ENCODE results near the gene CSAD.
A peak's percentile ranks its signal among the peaks of the same experiment; 100 is the strongest.

Gene CSAD, protein sequence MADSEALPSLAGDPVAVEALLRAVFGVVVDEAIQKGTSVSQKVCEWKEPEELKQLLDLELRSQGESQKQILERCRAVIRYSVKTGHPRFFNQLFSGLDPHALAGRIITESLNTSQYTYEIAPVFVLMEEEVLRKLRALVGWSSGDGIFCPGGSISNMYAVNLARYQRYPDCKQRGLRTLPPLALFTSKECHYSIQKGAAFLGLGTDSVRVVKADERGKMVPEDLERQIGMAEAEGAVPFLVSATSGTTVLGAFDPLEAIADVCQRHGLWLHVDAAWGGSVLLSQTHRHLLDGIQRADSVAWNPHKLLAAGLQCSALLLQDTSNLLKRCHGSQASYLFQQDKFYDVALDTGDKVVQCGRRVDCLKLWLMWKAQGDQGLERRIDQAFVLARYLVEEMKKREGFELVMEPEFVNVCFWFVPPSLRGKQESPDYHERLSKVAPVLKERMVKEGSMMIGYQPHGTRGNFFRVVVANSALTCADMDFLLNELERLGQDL

DNA sequence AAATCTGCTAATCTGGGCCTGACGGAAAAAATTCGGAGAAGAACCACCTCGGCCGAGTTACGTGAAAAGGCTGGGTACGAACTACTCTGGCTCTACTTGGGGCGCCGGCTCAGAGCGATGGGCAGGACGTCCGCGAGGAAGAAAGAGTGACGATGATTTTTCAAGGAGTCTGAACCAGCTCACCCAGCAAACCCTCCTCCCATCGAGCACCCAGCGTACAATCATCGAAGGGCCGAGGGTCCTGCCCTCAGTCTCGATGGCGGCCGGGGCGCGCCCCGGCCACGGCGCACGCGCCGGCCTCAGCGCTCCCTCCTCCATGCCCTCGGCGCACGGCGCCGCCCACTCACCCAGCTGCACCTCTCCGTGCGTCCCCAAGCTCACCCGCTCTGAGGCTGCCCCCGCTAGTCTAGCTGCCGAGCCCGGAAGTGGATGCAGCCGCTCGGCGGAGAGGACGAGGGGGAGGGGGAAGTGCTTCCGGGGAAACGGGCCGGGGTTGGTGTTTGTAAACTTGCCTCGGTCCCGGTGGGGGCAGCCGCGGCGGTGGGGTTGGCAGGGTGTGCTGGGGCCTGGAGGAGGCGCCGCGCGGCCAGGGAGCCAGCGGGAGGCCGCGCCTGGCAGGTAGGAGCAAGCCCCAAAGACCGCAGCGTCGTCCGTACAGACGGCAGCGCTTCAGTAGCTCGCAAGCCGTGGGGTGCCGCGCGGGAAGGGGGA is at the start of gene CSAD, which contains the start of gene ZNF740:
CSAD (minus strand) TSS at position 706 of the 711 bp plus-strand sequence. CDS start 7,455 bp downstream, outside the sequence.
ZNF740 (plus strand) TSS at position 503 of the 711 bp plus-strand sequence. CDS start 1,262 bp downstream, outside the sequence.
- Histone ChIP-seq H3K4me2 (ENCODE audit: low read depth, low read length) (peak within 1 kb of the TSS; percentile 97), H3K9ac (ENCODE audit: low read length) (peak within 1 kb of the TSS; percentile 70), H3K27ac (ENCODE audit: low read length) (peak within 1 kb of the TSS; percentile 73)

DNA sequence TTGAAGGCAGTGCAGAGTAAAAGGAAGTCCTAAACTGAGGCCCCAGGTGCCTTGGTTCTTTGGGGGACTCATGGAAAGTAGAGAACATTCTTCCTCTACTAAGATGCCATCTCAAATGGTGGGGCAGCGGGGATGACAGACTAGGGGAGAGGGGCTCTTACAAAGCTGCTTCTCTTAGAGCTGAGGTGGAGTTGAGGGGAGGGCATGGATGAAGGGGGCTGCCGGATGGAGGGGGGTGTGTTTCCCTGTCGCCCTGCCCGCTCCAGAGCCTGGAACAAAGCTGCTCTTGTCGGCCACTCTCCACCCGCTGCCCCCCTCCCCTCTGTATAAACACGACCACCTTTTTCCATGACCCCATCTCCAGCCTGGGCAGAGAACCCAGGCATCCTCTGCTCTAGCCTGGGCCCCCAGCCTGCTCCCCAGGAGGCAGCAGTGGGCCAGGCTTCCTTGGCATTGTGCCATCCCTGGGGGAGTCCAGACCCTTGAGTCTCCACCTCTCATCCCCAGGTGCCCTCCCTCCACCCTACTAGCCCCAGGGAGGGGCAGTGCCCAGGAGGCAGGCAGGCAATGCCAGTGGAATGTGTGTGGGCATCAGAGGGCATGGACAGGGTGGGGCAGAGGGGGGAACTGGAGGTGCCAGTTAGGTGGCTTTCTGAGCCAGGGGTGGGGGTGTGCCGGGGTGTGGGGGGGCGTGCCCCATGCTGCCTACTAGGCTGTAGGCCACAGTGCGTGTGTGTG is 49.6 kb upstream of the CSAD start:
- Histone ChIP-seq H3K9me2 (replicated peaks; ENCODE audit: insufficient read depth, low read length) (no peaks in the 10 kb centered on the region), H3F3A (ENCODE audit: insufficient read depth, low read length) (peaks cover 11% of the 10 kb centered on the region), H3K79me2 (ENCODE audit: low read length) (peaks cover 7% of the 10 kb centered on the region), H3K9me3 (replicated peaks; ENCODE audit: insufficient read depth, low read length) (no peaks in the 10 kb centered on the region), H3K4me2 (ENCODE audit: low read depth, low read length) (no peak overlapping the region), H4K20me1 (ENCODE audit: insufficient read depth, low read length) (no peaks in the 10 kb centered on the region), H3K36me3 (replicated peaks; ENCODE audit: insufficient read depth, low read length) (no peaks in the 10 kb centered on the region), H3K9ac (ENCODE audit: low read length) (no peak overlapping the region), H3K4me1 (ENCODE audit: low read length) (peaks cover 12% of the 10 kb centered on the region), H3K27ac (ENCODE audit: low read length) (no peak overlapping the region), H3K27me3 (replicated peaks; ENCODE audit: insufficient read depth, low read length) (no peaks in the 10 kb centered on the region), H3K4me3 (ENCODE audit: low read length) (no peak overlapping the region), H2AFZ (ENCODE audit: low read length) (no peak overlapping the region)
- TF ChIP-seq EZH2 (optimal IDR thresholded peaks at IDR 0.05; ENCODE audit: low read depth, low read length) (no peak), EZH2phosphoT487 (IDR thresholded peaks at IDR 0.05; ENCODE audit: low read length) (no peak)
- TF ChIP-seq, protein P1, sequence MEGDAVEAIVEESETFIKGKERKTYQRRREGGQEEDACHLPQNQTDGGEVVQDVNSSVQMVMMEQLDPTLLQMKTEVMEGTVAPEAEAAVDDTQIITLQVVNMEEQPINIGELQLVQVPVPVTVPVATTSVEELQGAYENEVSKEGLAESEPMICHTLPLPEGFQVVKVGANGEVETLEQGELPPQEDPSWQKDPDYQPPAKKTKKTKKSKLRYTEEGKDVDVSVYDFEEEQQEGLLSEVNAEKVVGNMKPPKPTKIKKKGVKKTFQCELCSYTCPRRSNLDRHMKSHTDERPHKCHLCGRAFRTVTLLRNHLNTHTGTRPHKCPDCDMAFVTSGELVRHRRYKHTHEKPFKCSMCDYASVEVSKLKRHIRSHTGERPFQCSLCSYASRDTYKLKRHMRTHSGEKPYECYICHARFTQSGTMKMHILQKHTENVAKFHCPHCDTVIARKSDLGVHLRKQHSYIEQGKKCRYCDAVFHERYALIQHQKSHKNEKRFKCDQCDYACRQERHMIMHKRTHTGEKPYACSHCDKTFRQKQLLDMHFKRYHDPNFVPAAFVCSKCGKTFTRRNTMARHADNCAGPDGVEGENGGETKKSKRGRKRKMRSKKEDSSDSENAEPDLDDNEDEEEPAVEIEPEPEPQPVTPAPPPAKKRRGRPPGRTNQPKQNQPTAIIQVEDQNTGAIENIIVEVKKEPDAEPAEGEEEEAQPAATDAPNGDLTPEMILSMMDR (IDR thresholded peaks at IDR 0.05; ENCODE audit: low read length) = no peak
- no peak for DNase-seq

More for the DNA sequence above, at the start of gene CSAD, which contains the start of gene ZNF740:
- no peaks in the 10 kb centered on the region for H3K9me2 ChIP-seq (replicated peaks; ENCODE audit: insufficient read depth, low read length)
- H3K9me3 ChIP-seq (replicated peaks; ENCODE audit: insufficient read depth, low read length) = no peaks in the 10 kb centered on the region
- peak within 1 kb of the TSS; percentile 68 for H3K4me3 ChIP-seq (ENCODE audit: low read length)
- TF ChIP-seq EZH2 (optimal IDR thresholded peaks at IDR 0.05; ENCODE audit: low read depth, low read length) (no peak), EZH2phosphoT487 (IDR thresholded peaks at IDR 0.05; ENCODE audit: low read length) (no peak)
- TF ChIP-seq, protein P1 (IDR thresholded peaks at IDR 0.05; ENCODE audit: low read length) = no peak
- peaks cover 45% of the 10 kb centered on the region for H3K79me2 ChIP-seq (ENCODE audit: low read length)
- H3K36me3 ChIP-seq (replicated peaks; ENCODE audit: insufficient read depth, low read length) = peaks cover 14% of the 10 kb centered on the region; the same call in 1 of the 2 replicates
- H3F3A ChIP-seq (ENCODE audit: insufficient read depth, low read length) = peaks cover 37% of the 10 kb centered on the region
- H3K27me3 ChIP-seq (replicated peaks; ENCODE audit: insufficient read depth, low read length) = no peaks in the 10 kb centered on the region
- H2AFZ ChIP-seq (ENCODE audit: low read length) = peak within 1 kb of the TSS; percentile 89
- peak; percentile 98 for DNase-seq
- H3K4me1 ChIP-seq (ENCODE audit: low read length) = peaks cover 38% of the 10 kb centered on the region
- no peaks in the 10 kb centered on the region; the same call in 1 of the 2 replicates for H4K20me1 ChIP-seq (ENCODE audit: insufficient read depth, low read length)

DNA sequence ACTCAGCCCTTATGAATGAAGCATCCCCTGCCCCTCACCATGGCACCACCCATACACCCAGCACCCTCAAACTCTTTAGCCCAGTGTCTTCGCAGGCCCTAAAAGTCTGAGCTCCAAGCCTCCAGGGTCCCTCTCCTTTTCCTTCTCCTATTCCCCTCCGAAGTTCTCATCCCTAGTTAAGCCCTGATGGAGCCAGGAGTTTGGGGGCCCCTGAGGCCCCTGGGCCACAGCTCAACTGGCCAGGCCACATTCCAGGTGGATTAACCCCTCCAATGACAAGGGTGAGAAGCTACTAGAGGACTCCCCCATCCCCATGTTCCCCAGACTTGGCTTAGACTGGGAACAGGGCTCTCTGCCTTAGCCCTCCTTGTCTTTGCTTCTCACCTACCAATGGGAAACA is 48.7 kb upstream of the CSAD start:
- Histone ChIP-seq H2AFZ (ENCODE audit: low read length) (no peak overlapping the region), H3K27me3 (replicated peaks; ENCODE audit: insufficient read depth, low read length) (no peaks in the 10 kb centered on the region), H3K4me2 (ENCODE audit: low read depth, low read length) (no peak overlapping the region), H3K4me1 (ENCODE audit: low read length) (peaks cover 12% of the 10 kb centered on the region), H4K20me1 (ENCODE audit: insufficient read depth, low read length) (no peaks in the 10 kb centered on the region), H3K27ac (ENCODE audit: low read length) (no peak overlapping the region), H3K9ac (ENCODE audit: low read length) (no peak overlapping the region), H3K79me2 (ENCODE audit: low read length) (peaks cover 7% of the 10 kb centered on the region), H3K36me3 (replicated peaks; ENCODE audit: insufficient read depth, low read length) (no peaks in the 10 kb centered on the region), H3F3A (ENCODE audit: insufficient read depth, low read length) (peaks cover 11% of the 10 kb centered on the region), H3K9me3 (replicated peaks; ENCODE audit: insufficient read depth, low read length) (no peaks in the 10 kb centered on the region), H3K9me2 (replicated peaks; ENCODE audit: insufficient read depth, low read length) (no peaks in the 10 kb centered on the region), H3K4me3 (ENCODE audit: low read length) (no peak overlapping the region)
- DNase-seq = no peak
- TF ChIP-seq, protein P1 (IDR thresholded peaks at IDR 0.05; ENCODE audit: low read length) = no peak
- TF ChIP-seq EZH2phosphoT487 (IDR thresholded peaks at IDR 0.05; ENCODE audit: low read length) (no peak), EZH2 (optimal IDR thresholded peaks at IDR 0.05; ENCODE audit: low read depth, low read length) (no peak)

Measured in MM.1S (cell line).